PC-9 (cell line): ENCODE results near the gene CYSRT1. TPM values are rescaled to one million over a fixed set of nuclear protein-coding genes. Genes with fewer than 3 reads are reported as not detected.
A peak's percentile ranks its signal among the peaks of the same experiment; 100 is the strongest.

Experiments used
- BruUV-seq: library from RNA; stranded (reverse); fragments of 400-500 nt; replicated peaks from 2 replicates; lab custom pipeline; 2021; lab: Mats Ljungman, UMichigan
- CTCF ChIA-PET: fragments of 300-600 bp; sonication (Branson Sonifier 250); formaldehyde crosslinking; loops from one replicate; lab custom pipeline; 2022; ENCODE audit warnings: antibody characterized with exemption; lab: Charles Lee
- POLR2A ChIA-PET: fragments of 300-600 bp; sonication (Branson Sonifier 250); formaldehyde crosslinking; loops from one replicate; lab custom pipeline; 2022; ENCODE audit warnings: antibody characterized with exemption; ENCODE audit not compliant: unreplicated experiment; lab: Charles Lee
- DNase-seq, 2 experiments: peaks; one replicate each; pipeline versions ENCODE4 v3.0.0 to v3.0.0-alpha.2; 2015 to 2022; ENCODE audit warnings: mixed read lengths in 1 of 2
- H2AFZ ChIP-seq: fragments of 200-600 bp; sonication (generic); 2 replicates; pipeline ENCODE4 v1.8.1; 2017; ENCODE audit warnings: antibody characterized with exemption
- H3F3A ChIP-seq: fragments of 200-600 bp; sonication (generic); 2 replicates; pipeline ENCODE4 v1.8.1; 2017; ENCODE audit warnings: antibody characterized with exemption, mild to moderate bottlenecking, low read depth; ENCODE audit not compliant: insufficient read depth
- H3K27ac ChIP-seq: fragments of 200-600 bp; sonication (generic); 2 replicates; pipeline ENCODE4 v1.6.1; 2016; ENCODE audit warnings: mixed run types
- H3K27me3 ChIP-seq: fragments of 200-600 bp; sonication (generic); 2 replicates; pipeline ENCODE4 v1.6.1; 2016; ENCODE audit warnings: low read depth, mixed run types; ENCODE audit not compliant: insufficient read depth
- H3K36me3 ChIP-seq: fragments of 200-600 bp; sonication (generic); 2 replicates; pipeline ENCODE4 v1.6.1; 2016; ENCODE audit warnings: low read depth, mixed run types
- H3K4me1 ChIP-seq: fragments of 200-600 bp; sonication (generic); replicated peaks from 2 replicates; pipeline ENCODE4 v1.6.1; 2016; ENCODE audit warnings: mixed run types; ENCODE audit not compliant: insufficient read depth
- H3K4me2 ChIP-seq: fragments of 200-600 bp; sonication (generic); 2 replicates; pipeline ENCODE4 v1.6.1; 2017; ENCODE audit warnings: mixed run types
- H3K4me3 ChIP-seq: fragments of 200-600 bp; sonication (generic); 2 replicates; pipeline ENCODE4 v1.6.1; 2016; ENCODE audit warnings: mixed run types
- H3K79me2 ChIP-seq: fragments of 200-600 bp; sonication (generic); 2 replicates; pipeline ENCODE4 v1.6.1; 2017; ENCODE audit warnings: low read depth, mixed run types
- H3K9me2 ChIP-seq: fragments of 200-600 bp; sonication (generic); 2 replicates; pipeline ENCODE4 v1.8.1; 2017; ENCODE audit warnings: mild to moderate bottlenecking; ENCODE audit not compliant: insufficient read depth
- H3K9me3 ChIP-seq: fragments of 200-600 bp; sonication (generic); 2 replicates; pipeline ENCODE4 v1.8.1; 2016; ENCODE audit warnings: low read depth; ENCODE audit not compliant: insufficient read depth
- H4K20me1 ChIP-seq: fragments of 200-600 bp; sonication (generic); 2 replicates; pipeline ENCODE4 v1.8.1; 2017; ENCODE audit not compliant: insufficient read depth
- EZH2 ChIP-seq: fragments of 200-600 bp; sonication (generic); IDR thresholded peaks from 2 replicates; pipeline ENCODE4 v1.8.0; 2017; ENCODE audit warnings: antibody characterized with exemption, low read depth
- intact Hi-C: fragments of 100-400 bp; cut with micrococcal nuclease; formaldehyde crosslinking; loops from one replicate; pipeline ENCODE4 v1.10.0; 2022; ENCODE audit not compliant: unreplicated experiment
- total RNA-seq: library from RNA; stranded (reverse); gene quantifications from 2 replicates; pipeline ENCODE4 v1.2.3, GENCODE V29; 2021
- TF ChIP-seq, protein P1 (sequence below): fragments of 200-600 bp; sonication (generic); conservative IDR thresholded peaks from 2 replicates; pipeline ENCODE4 v1.6.1; 2017; ENCODE audit warnings: mixed run types, antibody characterized with exemption, mild to moderate bottlenecking, moderate library complexity

Gene CYSRT1
- total RNA-seq, 1 experiment from 2014 or later = 15.2 TPM

DNA sequence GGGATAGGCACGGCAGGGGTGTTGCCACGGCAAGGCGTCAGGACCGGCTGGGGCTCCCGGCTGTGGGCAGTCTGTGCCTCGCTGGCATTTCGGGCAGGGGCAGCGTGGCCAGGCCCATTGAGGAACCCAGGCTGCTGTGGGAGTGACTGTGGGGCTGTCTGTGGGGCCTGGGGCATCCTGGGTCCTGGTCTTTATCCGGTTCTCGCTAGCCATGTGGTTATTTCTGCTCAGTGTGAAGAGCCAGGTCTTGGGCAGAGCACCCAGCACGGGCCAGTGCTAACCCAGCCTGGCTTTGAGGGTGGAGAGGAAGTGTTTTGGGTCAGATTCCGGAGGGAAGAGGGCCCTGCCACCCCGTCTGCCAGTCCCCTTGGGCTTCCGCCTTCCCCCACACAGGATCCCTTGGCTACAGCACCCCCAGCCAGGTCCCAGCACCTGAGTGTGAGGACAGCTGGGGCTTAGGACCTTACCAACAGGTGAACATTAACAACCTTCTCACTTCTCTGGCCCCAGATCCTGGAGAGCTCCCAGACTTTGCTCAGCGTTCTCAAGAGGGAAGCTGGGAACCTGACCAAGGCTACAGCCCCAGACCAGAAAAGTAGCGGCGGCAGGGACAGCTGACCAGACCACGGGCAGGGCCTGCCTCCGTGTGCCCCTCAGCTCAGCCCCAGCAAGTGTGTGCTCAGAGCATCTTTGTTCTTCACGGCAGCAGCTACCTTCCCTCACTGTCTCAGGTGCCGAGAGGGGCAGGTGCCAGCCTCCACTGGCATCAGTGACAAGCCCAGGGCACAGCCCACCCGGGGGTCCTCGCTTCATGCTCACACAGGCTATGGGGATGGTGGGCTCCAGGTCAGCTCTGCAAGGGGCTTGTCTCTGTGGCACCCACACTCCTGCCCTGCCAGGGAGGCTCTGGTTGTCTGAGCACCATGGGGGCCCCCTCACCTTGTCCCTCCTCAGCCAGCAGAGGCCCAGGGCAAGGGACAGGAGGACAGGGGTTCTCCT is 35.4 kb upstream of the CYSRT1 start:
- H3F3A ChIP-seq = peaks cover 18% of the 10 kb centered on the region
- H3K4me2 ChIP-seq = peak overlapping the region; percentile 92
- H3K36me3 ChIP-seq = no peaks in the 10 kb centered on the region
- DNase-seq = no peak
- no peaks in the 10 kb centered on the region for H3K27me3 ChIP-seq
- peak overlapping the region; percentile 97 for H3K4me3 ChIP-seq
- peak overlapping the region; percentile 74 for H3K27ac ChIP-seq
- no peak for TF ChIP-seq EZH2
- TF ChIP-seq, protein P1, sequence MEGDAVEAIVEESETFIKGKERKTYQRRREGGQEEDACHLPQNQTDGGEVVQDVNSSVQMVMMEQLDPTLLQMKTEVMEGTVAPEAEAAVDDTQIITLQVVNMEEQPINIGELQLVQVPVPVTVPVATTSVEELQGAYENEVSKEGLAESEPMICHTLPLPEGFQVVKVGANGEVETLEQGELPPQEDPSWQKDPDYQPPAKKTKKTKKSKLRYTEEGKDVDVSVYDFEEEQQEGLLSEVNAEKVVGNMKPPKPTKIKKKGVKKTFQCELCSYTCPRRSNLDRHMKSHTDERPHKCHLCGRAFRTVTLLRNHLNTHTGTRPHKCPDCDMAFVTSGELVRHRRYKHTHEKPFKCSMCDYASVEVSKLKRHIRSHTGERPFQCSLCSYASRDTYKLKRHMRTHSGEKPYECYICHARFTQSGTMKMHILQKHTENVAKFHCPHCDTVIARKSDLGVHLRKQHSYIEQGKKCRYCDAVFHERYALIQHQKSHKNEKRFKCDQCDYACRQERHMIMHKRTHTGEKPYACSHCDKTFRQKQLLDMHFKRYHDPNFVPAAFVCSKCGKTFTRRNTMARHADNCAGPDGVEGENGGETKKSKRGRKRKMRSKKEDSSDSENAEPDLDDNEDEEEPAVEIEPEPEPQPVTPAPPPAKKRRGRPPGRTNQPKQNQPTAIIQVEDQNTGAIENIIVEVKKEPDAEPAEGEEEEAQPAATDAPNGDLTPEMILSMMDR = 0 out of 2 replicates have a peak, but pooled peaks have one; percentile 1
- intact Hi-C loops = loop anchor here (1.0 to 2.0 kb wide), 4 partner anchors 11 to 61 kb away; partner anchors contain the start of genes TMEM210 and TPRN
- POLR2A ChIA-PET = interaction anchor here (0.6 to 1.8 kb wide), 14 partner anchors 9 to 269 kb away, joined by 3 to 14 read pairs (median 6); partner anchors contain the start of genes CYSRT1, NSMF, RNF208 and TPRN
- no peaks in the 10 kb centered on the region for H3K9me2 ChIP-seq
- CTCF ChIA-PET = interaction anchor here (0.6 to 2.8 kb wide), 8 partner anchors 11 to 401 kb away, joined by 3 to 15 read pairs (median 4); partner anchors contain the start of gene RNF224
- BruUV-seq = TSS peak; percentile 72
- H2AFZ ChIP-seq = peak overlapping the region; percentile 56
- H3K4me1 ChIP-seq = peaks cover 38% of the 10 kb centered on the region
- H3K9me3 ChIP-seq = no peaks in the 10 kb centered on the region
- H3K79me2 ChIP-seq = peaks cover 46% of the 10 kb centered on the region
- H4K20me1 ChIP-seq = peaks cover 32% of the 10 kb centered on the region

DNA sequence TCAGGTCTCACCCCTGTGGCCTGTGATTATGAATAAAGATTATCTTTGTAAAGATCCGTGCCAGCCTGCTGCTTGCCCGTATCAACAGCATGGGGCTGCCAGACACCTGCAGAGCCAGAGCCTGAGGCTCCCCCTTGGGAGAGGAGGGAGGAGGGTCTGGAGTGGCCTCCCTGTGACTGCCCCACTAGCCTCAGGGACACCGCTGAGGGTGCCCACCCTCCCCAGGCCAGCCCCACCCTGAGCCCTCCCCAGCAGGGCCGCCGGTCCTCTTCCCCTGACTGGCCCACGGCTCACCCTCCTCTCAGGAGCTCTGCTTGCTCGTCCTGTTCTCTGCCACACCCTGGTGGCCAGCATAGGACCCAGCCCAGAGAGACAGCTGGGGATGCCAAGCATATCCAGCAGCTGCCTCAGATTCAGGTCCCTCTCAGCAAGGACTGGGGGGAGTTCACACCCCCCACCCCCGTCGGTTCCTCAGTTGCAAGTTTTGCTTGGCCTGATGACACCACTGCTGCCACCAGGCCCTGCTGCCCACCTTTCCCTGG is 34.6 kb upstream of the CYSRT1 start:
- no peak overlapping the region for H2AFZ ChIP-seq
- H3K27me3 ChIP-seq = no peaks in the 10 kb centered on the region
- H3F3A ChIP-seq = peaks cover 26% of the 10 kb centered on the region
- no peak overlapping the region for H3K27ac ChIP-seq
- peaks cover 40% of the 10 kb centered on the region for H4K20me1 ChIP-seq
- H3K9me3 ChIP-seq = no peaks in the 10 kb centered on the region
- TF ChIP-seq, protein P1 = peak; percentile 35; the same call in 1 of the 2 replicates
- no peak for TF ChIP-seq EZH2
- no TSS peak for BruUV-seq
- H3K9me2 ChIP-seq = no peaks in the 10 kb centered on the region
- ChIA-PET POLR2A (no interaction called here), CTCF (interaction anchor here (0.6 to 2.8 kb wide), 4 partner anchors 33 to 63 kb away, joined by 3 to 15 read pairs (median 8); partner anchors contain the start of genes CYSRT1 and RNF224)
- DNase-seq = peak in 1 of 2 experiments; percentile 42
- peaks cover 52% of the 10 kb centered on the region for H3K79me2 ChIP-seq
- H3K4me2 ChIP-seq = peak overlapping the region; percentile 92
- H3K36me3 ChIP-seq = no peaks in the 10 kb centered on the region
- peaks cover 46% of the 10 kb centered on the region for H3K4me1 ChIP-seq
- intact Hi-C loops = no loop called here
- H3K4me3 ChIP-seq = no peak overlapping the region; the same call in 1 of the 2 replicates

DNA sequence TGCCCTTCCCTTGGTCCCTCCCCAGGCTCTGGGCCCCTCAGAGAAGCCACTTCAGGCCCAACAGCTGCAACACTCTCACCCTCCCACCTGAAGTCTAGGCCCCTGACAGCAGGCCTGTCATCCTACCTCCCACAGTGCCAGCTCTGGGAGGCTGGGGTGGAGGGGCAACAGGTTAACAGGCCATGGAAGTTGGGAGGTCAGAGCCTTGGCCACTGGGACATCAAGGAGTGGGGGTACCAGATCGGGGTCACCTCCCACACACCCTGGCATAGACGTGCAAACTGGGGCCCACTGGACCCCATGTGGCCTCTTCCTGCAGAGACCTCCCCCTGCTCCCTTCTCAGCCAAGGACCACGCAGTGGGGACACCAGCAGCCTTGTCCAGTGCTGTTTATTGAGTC is 33.7 kb upstream of the CYSRT1 start:
- H3K79me2 ChIP-seq = peaks cover 55% of the 10 kb centered on the region
- H4K20me1 ChIP-seq = peaks cover 47% of the 10 kb centered on the region
- CTCF ChIA-PET = interaction anchor here (2.8 kb wide), 1 partner anchor 36 kb away, joined by 15 read pairs; the partner anchor contains the start of gene RNF224
- H3K4me1 ChIP-seq = peaks cover 54% of the 10 kb centered on the region
- no peak for DNase-seq
- peaks cover 33% of the 10 kb centered on the region for H3F3A ChIP-seq
- H2AFZ ChIP-seq = no peak overlapping the region
- TF ChIP-seq EZH2 = no peak
- TF ChIP-seq, protein P1 = no peak
- no peak overlapping the region for H3K27ac ChIP-seq
- H3K27me3 ChIP-seq = no peaks in the 10 kb centered on the region
- no peak overlapping the region for H3K4me2 ChIP-seq
- H3K9me2 ChIP-seq = no peaks in the 10 kb centered on the region
- intact Hi-C loops = no loop called here
- no TSS peak for BruUV-seq
- POLR2A ChIA-PET = no interaction called here
- H3K36me3 ChIP-seq = no peaks in the 10 kb centered on the region
- no peaks in the 10 kb centered on the region for H3K9me3 ChIP-seq
- H3K4me3 ChIP-seq = no peak overlapping the region
